ENCODE data around the gene EIF3L. TPM values are rescaled to one million over a fixed set of nuclear protein-coding genes. Genes with fewer than 3 reads are reported as not detected.

EIF3L gene
- total and polyA plus RNA-seq, 2 of the 8 experiments (the other 6 are each of a cell fraction or from before 2014, with no cell fraction given), result 639 to 886 TPM

- Histone ChIP-seq H3K79me1 (ENCODE audit: low read depth, low read length) (no peaks in the 10 kb centered on the region; the same call in 1 of the 2 replicates), H4K20me1 (replicated peaks in 1 of 2; ENCODE audit: control insufficient read depth in 1 of 2, insufficient read depth in 2 of 2, low read length in 2 of 2) (peaks cover 0 to 12% of the 10 kb centered on the region in 2 experiments), H3K4me2 (ENCODE audit: insufficient read depth in 1 of 2, low read depth in 2 of 2, low read length in 2 of 2) (no peak overlapping the region), H4K5ac (ENCODE audit: insufficient read length, low read depth, low read length) (no peak overlapping the region), H4K8ac (ENCODE audit: extremely low read depth, insufficient read depth, low read length) (no peak overlapping the region; the same call in 1 of the 2 replicates), H3K27me3 (replicated peaks in 1 of 4; ENCODE audit: control insufficient read depth in 3 of 4, extremely low read depth in 1 of 4, insufficient read depth in 3 of 4, low read length in 3 of 4) (no peaks in the 10 kb centered on the region), H3K4me3 (ENCODE audit: extremely low read depth in 1 of 4, insufficient read depth in 2 of 4, low read depth in 3 of 4, low read length in 4 of 4) (no peak overlapping the region), H3K14ac (ENCODE audit: insufficient read length) (no peak overlapping the region), H2BK20ac (ENCODE audit: low read length) (no peak overlapping the region), H2BK120ac (replicated peaks; ENCODE audit: low read depth, low read length) (no peak overlapping the region), H3K23me2 (ENCODE audit: low read depth, low read length) (no peaks in the 10 kb centered on the region), H3K27ac (ENCODE audit: low read depth, low read length) (no peak overlapping the region), H3K18ac (ENCODE audit: extremely low read depth, low read length) (no peak overlapping the region), H3K9ac (replicated peaks in 1 of 4; ENCODE audit: extremely low read depth in 1 of 4, low read depth in 3 of 4, low read length in 3 of 4) (peak overlapping the region in 1 of 4 experiments; percentile 13; a peak in 1 of 7 replicates), H3K23ac (ENCODE audit: insufficient read length) (no peak overlapping the region), H3K9me3 (ENCODE audit: insufficient read depth in 2 of 2, low read depth in 1 of 2, low read length in 1 of 2) (no peaks in the 10 kb centered on the region), H3K56ac (replicated peaks; ENCODE audit: insufficient read length, low read depth, low read length) (no peak overlapping the region), H3K79me2 (ENCODE audit: control insufficient read depth in 1 of 2, insufficient read depth in 2 of 2, low read length in 2 of 2) (no peaks in the 10 kb centered on the region), H3K36me3 (ENCODE audit: control insufficient read depth in 2 of 4, insufficient read depth in 4 of 4, low read length in 3 of 4) (peaks cover 0 to 9% (median 4%) of the 10 kb centered on the region in 4 experiments; a peak in 6 of 8 replicates), H2BK15ac (ENCODE audit: low read length) (no peak overlapping the region), H4K91ac (replicated peaks; ENCODE audit: insufficient read length, low read length) (no peak overlapping the region), H3K4me1 (replicated peaks in 1 of 4; ENCODE audit: control insufficient read depth in 3 of 4, insufficient read depth in 4 of 4, low read length in 3 of 4) (peaks cover 0 to 5% (median 3%) of the 10 kb centered on the region in 4 experiments; a peak in 5 of 7 replicates), H2BK5ac (ENCODE audit: low read depth, low read length) (peak overlapping the region; percentile 6; the same call in 1 of the 2 replicates), H2AFZ (ENCODE audit: low read length) (no peak overlapping the region), H2BK12ac (ENCODE audit: low read depth, low read length) (0 out of 2 replicates have a peak overlapping the region, but pooled peaks have one; percentile 19), H3K4ac (replicated peaks; ENCODE audit: insufficient read length, low read depth, low read length) (no peak overlapping the region), H2AK5ac (ENCODE audit: low read depth, low read length) (no peak overlapping the region)
- CTCF ChIA-PET (ENCODE audit: partially characterized antibody), result interaction anchor here (0.6 to 10.4 kb wide), 23 partner anchors 8 to 160 kb away, joined by 3 to 158 read pairs (median 4); partner anchors contain the start of gene GALR3
- TF ChIP-seq SP1 (IDR thresholded peaks at IDR 0.05; ENCODE audit: low read depth, low read length), result no peak
- no peak for TF ChIP-seq NANOG (IDR thresholded peaks at IDR 0.05; ENCODE audit: insufficient read depth, low read depth, low read length, poor library complexity, severe bottlenecking)
- no peak for TF ChIP-seq SIX5 (IDR thresholded peaks at IDR 0.05; ENCODE audit: low read depth, low read length)
- no peak for TF ChIP-seq SP4 (IDR thresholded peaks at IDR 0.05; ENCODE audit: low read length)
- no peak for TF ChIP-seq PHF8 (conservative IDR thresholded peaks at IDR 0.05; ENCODE audit: low read depth, low read length)
- 93% methylated on average over 21 of the region's 21 CpGs; no CpG with 5 or more reads in 1 of the 2 experiments for whole genome bisulfite sequencing, 2 experiments (ENCODE audit: extremely low coverage in 1 of 2, insufficient coverage in 1 of 2, insufficient read length in 1 of 2, insufficient replicate concordance in 2 of 2, low coverage in 1 of 2, low lambda C conversion rate in 2 of 2, missing lambda C conversion rate in 1 of 2)
- DNase-seq (ENCODE audit: low read depth in 1 of 2, low spot score in 2 of 2), result no peak
- FAIRE-seq, result no peak
- POLR2A ChIA-PET (ENCODE audit: partially characterized antibody), result interaction anchor here (0.7 to 3.1 kb wide), 6 partner anchors 15 to 116 kb away, joined by 3 to 11 read pairs (median 3); partner anchors contain the start of genes C22orf23 and POLR2F
Observed at GRCh38 chr22:37932821-37933578, 83.8 kb downstream of the EIF3L start.
